HG03439 (cell line): ENCODE results near the gene SFXN4.
"Not testable (repeated sequence)": the region's sequence is repeated elsewhere in the genome, so short reads cannot be mapped to it uniquely, and the experiment has no call there.

Source experiments
- ATAC-seq: cut with Tn5 transposase; IDR thresholded peaks from one replicate; pipeline ENCODE4 v1.9.1; 2021; ENCODE audit warnings: mild to moderate bottlenecking, moderate library complexity; ENCODE audit not compliant: unreplicated experiment

The SFXN4 gene

DNA sequence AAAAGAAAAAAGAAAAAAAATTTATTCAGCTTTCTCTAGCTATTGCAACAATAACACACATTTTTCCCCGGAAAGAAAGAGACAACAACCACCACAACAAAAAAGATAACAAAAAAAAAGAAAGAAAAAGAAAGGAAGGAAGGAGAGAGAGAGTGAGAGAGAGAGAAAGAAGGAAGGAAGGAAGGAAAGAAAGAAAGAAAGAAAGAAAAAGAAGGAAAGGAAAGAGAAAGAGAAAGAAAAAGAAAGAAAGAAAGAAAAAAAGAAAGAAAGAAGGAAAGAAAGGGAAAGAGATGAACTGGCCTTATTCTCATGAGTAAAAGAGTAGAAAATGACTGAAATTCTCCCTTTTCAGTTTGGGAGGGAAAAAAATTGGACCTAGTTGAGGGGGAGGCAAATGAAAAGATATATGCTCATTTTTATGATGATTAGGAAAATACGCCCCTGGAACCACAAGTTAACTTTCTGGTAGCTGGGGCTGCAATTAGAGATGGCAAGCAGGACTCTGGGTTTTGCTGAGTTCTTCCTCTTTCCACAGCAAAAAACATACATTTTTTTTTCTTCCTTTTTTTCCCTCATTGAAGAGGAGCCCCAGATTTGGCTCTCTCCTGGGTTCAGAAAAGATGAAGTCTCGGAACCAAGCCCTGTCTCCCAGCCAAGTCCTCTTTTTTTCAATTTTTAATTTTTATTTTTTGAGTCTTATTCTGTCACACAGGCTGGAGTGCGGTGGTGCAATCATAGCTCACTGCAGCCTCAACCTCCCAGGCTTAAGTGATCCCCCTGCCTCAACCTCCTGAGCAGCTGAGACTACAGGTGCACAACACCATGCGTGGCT lies 25.7 kb upstream of the SFXN4 start:
- no peak for ATAC-seq

DNA sequence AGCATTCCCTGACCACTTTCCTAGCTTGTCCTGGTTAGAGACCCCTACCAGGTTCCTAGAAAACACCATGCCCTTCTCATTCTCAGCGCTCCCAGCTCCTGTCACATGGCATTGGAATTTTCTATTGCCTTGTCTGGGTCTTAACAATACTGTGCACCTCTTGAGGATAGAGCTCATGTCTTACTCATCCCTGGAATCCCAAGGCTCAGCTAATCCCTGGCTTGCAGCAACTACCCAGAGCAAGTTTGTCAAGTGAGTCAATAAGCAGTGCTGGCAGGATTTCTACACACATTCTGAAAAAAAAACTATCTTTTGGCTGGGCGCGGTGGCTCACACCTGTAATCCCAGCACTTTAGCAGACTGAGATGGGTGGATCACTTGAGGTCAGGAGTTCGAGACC lies 24.8 kb upstream of the SFXN4 start:
- no peak for ATAC-seq

DNA sequence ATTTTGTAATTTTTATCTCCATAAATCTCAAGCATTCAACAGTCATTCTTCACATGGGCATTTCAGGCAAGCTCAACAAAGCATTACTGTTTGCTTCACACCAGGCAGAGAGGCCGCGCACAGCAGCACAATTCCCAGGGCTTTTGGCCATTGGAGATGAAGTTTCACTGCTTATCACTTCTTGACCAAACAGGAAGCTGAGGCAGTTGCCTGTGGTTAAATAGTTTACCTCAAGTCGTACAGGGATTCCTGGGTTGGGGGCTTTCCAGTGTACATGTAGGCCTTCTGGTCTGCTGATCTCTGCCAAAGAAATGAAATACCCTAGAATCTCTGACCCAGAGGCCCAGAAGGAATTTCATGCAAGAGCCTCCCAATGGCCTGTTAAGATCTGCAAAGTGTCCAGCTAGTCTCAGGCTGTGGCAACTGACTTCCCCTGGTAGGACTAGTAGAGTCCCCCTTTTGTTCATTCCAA lies 24.3 kb upstream of the SFXN4 start:
- ATAC-seq: no peak

DNA sequence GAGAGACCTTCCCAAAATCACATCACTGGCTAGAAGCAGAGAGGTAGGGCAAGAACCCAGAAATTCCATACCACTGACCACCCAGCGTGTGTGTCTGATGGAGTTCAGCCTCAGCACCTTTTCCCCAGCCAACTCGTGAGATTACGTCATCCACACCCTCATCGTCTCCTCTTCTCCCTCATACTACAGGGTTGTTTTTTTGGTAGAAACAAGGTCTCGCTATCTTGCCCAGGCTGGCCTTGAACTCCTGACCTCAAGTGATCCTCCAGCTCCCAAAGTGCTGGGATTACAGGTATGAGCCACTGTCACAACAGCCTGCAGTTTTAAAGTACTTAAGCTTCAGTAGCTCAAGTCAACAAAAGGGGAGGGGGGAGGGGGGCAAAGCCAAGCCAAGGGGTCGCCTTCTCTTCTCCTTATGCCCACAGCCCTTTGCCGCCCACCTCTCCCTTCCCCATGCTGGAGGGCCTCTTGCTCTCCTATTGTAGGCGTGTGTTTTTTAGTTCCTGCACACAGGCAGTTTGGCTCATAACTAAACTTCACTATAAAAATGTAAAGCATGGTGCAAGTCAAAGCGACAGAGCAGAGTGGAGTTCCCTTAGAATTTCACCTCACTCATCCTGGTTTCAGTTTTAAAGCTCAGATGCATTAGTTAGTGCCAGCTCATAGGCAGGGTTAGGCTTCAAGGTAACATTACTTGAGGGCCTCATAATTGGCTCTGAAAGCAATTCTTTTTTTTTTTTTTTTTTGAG lies 18.3 kb upstream of the SFXN4 start:
- ATAC-seq: no peak

DNA sequence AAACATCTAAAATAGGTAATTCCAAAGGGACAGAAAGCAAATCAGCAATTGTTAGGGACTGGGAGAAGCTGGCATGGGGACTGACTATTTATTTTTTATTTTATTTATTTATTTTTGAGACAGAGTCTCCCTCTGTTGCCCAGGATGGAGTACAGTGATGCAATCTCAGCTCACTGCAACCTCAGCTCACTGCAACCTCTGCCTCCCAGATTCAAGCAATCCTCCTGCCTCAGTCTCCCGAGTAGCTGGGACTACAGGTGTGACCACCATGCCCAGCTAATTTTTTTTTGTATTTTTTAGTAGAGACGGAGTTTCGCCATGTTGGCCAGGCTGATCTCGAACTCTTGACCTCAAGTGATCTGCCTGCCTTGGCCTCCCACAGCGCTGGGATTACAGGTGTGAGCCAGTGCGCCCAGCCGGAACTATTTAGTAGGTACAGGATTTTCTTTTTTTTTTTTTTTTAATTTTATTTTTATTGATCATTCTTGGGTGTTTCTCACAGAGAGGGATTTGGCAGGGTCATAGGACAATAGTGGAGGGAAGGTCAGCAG lies 15.4 kb upstream of the SFXN4 start:
- not testable (repeated sequence) for ATAC-seq

DNA sequence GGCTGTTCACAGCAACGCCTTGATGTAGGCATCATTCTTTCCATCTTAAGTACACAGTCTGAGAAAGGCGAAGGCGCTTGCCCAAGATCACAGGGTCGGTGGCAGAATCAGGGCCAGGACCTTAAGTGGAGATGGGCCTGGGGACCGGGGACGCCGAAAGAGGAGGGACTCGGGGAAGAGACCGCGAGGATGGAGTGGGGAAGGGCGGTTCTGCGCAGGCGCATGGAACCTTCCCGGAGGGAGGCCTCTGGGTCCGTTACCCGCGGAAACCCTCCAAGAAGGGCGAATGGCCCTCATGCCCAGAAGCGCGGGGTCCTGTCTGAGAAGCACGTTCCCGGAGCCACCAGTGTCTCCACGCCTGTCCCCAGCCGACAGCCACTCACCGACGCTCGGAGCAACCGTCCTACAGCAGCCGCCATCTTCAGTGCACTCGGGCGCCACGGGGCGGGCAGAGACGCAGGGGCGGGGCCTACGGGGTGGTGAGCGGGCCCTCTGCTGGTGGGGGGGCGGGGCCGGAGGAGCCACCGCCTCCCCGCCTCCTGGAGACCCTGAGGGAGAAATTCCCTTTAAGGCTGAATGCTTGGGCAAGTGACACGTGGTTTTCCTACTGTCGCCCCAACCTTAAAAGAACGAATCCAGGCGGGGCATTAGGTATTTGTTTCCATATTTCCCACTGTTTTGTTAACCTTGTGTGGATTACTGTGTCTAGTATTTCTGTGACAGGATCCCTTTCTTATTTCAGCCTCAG lies 13.0 kb upstream of the SFXN4 start, which contains the start of gene PRDX3:
Gene PRDX3 (minus strand): TSS at position 441 of the 748 bp plus-strand sequence. CDS start 22 bp downstream, at position 419.
- ATAC-seq: peak; percentile 89

DNA sequence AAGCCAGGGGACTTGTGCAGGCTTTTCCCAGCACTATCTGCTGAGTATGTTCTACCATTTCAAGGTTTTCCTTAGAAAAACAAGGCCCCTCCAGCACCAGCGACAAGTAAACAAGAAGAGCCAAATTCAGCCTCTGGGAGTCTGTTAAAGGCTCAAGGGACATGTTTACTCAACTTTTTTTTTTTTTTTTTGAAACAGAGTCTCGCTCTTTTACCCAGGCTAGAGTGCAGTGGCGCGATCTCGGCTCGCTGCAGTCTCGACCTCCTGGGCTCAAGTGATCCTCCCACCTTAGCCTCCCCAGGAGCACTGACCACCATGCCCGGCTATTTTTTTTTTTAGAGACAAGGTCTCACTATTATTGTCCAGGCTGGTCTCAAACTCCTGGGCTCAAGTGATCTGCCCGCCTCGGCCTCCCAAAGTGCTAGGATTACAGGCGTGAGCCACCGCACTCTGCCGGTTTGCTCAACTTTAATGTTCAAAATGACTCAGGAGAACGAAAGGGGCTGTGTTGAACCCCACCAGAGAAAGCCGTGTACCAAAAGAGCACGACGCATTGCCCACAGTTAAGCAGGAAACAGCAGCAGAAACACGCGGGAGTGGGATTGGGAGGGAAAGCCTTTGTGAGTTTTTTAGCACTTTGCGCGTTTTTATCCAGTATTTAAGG lies 12.3 kb upstream of the SFXN4 start:
- peak; percentile 21 for ATAC-seq

DNA sequence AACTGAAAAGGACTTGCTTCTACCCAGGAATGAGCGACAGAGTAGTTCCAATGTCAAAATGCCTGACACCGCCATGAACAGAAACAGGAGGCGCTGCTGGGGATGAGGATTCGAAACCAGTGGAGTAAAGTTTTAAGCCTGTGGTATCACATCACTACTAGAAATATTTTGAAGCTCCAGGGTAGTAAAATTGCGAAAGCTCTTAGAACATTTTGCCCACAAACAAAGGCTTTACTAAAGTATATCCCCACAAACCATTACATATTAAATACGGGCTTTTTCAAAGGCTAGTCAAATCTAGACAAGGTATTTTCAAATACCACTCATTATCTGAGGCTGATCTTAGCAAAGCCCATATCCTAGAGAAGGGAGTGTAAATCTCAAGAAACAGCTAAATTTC lies 10.7 kb upstream of the SFXN4 start:
- no peak for ATAC-seq

DNA sequence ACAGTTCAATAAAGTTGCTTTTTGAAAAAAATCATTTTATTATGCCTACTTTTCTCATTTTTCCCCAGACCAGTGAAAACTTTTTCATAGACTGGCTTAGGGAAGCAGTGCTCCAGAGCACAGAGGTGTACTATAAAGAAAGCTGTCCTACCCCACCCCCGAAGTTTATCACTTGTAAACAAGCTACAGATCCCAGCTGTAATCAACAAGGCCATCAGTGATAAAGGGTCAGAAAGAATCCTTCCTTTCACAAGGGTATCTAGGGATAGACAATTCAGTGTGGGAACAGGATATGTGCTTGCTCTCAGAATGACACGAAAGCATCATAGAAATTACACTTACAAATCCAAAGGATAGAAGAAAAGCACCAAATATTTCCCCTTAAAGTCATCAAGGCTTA lies 8.6 kb upstream of the SFXN4 start:
- ATAC-seq: no peak

DNA sequence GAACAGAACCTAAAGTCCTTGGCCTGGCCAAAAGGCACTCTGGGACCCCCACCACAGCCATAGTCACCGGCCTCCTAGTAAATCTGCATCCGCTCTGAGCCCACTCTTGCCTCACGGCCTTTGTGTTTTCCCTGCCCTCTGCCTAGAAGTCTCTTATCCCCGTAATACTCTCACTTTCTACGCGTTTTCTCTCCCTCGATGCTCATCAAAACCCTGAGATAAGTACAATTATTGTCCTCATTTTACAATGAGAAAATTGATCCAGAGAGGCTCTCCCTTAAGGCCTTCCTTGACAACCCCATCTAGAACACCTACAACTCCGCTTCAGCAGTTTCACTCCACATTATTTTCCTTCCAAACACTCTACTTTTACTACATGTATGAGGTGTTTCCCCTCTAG lies 1.5 kb upstream of the SFXN4 start:
- ATAC-seq: no peak

DNA sequence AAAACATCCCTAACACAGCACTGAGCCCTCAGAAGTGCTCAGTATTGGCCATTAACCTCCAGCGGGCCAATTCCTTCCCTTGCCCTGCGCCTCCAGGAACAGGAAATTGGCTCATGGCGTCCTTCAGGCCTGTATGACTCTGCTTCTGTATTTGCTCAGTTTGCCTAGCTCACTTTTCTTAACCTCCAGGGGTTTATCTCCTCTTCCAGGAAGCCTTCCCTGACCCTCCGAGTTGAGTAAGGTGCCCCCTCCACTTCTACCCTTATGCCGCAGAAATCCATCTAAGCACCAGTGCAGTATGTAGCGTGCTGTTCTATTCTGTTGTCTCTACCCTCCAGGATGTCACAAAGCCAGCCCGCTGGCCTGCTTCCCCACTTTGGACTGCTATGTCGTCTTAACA lies 1.1 kb upstream of the SFXN4 start:
- no peak for ATAC-seq

DNA sequence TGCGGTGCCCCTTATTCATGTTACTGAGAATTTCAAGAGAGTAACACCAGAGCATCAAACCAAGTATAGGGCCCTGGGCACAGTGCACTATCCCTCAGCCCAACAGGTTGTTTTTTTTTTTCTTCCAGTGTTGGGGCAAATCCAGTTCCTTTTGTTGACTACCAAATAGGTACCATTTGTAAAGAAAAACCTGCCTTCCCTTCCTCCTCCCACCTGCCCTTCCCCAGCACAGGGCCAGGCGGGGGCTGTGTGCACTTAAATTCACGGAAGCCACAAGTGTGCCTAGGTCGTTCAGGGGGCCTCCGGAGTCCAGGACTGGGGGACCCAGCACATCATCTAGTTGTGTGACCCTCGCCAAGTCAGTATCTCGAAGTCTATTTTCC lies 595 bp upstream of the SFXN4 start:
- no peak for ATAC-seq

DNA sequence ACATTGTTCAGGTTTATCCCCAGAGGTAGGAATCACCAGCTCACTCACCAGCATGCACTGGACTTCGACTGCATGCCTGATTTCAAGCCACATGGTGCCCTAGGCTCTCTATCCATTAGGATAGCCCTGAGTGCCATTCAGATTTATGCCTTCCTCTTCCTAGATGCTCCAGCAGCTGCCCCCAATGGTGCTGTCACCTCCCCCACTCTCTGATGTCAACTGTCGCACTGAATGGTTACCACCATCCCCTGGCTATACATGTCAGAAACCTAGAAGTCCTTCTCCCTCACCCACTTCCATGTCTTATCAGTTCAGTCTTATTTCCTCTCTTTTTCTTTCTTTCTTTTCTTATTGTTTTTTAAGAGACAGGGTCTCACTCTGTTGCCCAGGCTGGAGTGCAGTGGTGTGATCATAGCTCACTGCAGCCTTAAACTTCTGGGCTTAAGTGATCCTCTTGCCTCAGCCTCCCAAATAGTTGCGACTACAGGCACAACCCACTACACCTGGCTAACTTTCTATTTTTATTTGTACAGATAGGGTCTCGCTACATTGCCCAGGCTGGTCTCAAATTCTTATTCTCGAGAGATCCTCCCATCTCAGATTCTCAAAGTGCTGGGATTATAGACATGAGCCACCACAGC lies 2.9 kb downstream of the SFXN4 start:
- ATAC-seq: no peak

DNA sequence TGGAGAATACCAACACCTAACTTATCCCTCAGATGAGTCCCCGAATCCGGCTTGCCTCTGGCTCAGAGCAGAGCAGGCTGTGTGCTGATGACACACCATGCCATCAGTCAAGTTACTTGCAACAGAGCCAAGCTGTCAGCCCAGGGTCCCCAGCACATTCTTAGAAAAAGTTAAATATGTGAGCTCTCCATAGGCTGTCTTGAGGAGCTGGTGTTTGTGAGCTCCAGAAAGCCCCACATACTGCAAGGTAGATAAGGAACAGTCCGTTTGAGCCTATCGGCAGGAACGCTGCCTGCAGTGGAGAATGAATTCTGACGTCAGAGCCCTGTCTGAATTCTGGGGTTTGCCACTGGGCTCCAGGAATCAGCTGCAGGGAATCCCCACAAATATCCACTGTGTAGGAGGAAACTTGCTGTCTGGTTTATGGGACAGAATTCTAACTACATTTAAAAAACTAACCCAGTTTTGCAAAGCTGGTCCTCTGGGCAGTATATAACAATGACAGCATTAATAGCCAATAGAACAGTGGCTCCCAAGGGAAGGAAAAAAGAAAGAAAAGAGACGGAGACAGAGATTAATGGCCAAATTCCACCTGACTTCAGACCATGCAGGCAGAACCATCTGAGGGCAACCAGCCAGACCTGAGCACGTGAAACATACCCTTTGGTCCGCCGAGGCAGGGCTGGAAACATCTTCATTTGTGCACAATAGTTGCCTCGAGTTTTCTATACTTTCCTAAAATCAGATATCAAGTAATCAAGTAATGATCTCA lies 3.6 kb downstream of the SFXN4 start:
- ATAC-seq: no peak

DNA sequence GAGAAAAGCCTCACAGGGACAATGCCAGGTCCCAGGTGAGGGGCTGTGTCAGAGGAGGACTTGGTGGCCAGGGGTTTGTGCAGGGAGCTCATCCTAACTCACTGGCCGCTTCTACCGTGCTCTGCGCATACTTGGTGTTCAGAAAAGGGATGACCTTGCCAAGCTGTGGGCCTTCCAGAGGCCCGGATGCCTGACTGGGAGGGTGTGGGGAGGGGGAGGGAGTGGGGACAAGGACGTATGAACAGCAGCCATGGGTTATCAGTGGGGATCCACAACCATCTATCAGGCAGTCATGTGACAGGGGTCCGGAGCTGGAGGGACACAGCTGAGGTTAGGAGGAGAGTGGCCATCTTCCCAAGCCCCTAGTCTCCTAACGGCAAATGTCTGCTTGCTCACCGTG lies 6.2 kb downstream of the SFXN4 start:
- ATAC-seq: no peak

DNA sequence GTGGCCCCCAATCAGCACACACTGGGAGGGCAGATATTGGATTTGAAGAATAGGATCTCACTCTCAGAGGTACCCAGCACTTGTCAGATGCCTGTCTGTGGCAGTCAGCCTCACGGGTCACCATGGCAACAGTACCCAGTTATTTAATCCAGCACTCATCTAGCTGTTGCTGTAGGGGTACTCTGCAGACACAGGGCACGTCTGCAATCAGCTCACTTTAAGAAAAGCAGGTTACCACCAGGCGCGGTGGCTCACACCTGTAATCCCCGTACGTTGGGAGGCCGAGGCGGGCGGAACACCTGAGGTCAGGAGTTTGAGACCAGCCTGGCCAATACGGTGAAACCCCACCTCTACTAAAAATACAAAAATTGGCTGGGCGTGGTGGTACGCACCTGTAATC lies 11.9 kb downstream of the SFXN4 start:
- ATAC-seq: no peak

DNA sequence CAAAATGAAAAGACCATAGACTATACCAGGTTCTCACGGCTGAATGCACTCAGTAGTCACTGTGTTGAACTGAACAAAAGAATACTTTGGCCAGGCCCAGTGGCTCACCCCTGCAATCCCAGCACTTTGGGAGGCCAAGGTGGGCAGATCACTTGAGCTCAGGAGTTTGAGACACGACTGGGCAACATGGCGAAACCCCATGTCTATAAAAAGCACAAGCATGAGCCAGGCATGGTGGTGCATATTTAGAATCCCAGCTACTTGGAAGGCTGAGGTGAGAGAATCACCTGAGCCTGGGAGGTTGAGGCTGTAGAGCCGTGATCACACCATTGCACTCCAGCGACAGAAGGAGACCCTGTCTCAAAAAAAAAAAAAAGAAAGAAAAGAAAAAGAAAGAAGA lies 12.5 kb downstream of the SFXN4 start:
- no peak for ATAC-seq

DNA sequence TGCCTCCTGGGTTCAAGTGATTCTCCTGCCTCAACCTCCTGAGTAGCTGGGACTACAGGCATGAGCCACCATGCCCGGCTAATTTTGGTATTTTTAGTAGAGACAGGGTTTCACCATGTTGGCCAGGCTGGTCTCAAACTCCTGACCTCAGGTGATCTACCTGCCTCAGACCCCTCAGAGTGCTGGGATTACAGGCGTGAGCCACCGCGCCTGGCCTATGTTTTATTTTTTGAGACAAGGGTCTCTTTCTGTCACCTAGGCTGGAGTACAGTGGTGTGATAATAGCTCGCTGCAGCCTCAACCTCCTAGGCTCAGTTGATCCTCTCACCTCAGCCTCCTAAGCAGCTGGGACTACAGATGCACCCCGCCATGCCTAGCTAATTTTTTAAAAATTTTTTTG lies 13.9 kb downstream of the SFXN4 start:
- ATAC-seq: not testable (repeated sequence)

DNA sequence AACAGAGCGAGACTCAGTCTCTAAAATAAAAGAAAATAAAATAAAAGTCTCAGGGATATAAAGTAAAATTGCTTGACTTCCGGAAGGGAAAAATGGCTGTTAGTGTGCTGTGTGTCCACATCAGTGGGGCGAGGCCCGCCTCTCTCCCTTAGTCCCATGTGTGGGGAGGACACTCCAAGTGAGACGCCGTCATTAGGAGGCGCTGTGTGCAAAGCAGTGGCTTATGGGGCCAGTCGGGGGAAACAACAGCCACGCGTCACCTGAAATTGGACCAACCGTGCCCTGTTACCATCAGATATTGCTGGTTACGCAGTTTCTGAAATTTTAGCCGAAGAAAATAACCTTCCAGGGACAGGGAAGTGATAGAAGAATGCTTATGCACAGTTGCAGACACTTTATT lies 15.8 kb downstream of the SFXN4 start:
- ATAC-seq: no peak
